Measurements from ENCODE around the gene PLXNC1.

The PLXNC1 gene

DNA sequence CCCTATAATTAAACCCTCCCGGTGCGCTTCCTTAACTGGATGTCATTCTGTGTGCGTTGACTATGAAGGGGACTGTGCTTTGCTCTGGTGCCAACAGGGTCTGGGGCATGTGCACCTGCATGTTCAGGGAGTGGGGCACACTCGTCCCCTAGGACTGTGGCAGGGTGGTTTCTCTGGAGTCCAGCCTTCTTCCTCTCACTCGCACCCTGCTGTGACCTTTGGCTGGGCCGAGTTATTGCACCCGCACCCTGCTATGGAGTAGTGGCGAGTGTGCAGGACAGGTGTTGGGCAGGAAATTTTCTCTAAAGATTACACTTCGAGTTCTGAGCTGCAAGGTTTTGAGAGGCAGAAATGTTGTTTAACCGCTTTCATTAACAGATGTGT is 138.9 kb downstream of the PLXNC1 start:
- TF ChIP-seq, protein P1, sequence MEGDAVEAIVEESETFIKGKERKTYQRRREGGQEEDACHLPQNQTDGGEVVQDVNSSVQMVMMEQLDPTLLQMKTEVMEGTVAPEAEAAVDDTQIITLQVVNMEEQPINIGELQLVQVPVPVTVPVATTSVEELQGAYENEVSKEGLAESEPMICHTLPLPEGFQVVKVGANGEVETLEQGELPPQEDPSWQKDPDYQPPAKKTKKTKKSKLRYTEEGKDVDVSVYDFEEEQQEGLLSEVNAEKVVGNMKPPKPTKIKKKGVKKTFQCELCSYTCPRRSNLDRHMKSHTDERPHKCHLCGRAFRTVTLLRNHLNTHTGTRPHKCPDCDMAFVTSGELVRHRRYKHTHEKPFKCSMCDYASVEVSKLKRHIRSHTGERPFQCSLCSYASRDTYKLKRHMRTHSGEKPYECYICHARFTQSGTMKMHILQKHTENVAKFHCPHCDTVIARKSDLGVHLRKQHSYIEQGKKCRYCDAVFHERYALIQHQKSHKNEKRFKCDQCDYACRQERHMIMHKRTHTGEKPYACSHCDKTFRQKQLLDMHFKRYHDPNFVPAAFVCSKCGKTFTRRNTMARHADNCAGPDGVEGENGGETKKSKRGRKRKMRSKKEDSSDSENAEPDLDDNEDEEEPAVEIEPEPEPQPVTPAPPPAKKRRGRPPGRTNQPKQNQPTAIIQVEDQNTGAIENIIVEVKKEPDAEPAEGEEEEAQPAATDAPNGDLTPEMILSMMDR (conservative IDR thresholded peaks at IDR 0.05), result no peak
- no peak for TF ChIP-seq ZFX (IDR thresholded peaks at IDR 0.05)
- H3K27ac ChIP-seq, result no peak overlapping the region

DNA sequence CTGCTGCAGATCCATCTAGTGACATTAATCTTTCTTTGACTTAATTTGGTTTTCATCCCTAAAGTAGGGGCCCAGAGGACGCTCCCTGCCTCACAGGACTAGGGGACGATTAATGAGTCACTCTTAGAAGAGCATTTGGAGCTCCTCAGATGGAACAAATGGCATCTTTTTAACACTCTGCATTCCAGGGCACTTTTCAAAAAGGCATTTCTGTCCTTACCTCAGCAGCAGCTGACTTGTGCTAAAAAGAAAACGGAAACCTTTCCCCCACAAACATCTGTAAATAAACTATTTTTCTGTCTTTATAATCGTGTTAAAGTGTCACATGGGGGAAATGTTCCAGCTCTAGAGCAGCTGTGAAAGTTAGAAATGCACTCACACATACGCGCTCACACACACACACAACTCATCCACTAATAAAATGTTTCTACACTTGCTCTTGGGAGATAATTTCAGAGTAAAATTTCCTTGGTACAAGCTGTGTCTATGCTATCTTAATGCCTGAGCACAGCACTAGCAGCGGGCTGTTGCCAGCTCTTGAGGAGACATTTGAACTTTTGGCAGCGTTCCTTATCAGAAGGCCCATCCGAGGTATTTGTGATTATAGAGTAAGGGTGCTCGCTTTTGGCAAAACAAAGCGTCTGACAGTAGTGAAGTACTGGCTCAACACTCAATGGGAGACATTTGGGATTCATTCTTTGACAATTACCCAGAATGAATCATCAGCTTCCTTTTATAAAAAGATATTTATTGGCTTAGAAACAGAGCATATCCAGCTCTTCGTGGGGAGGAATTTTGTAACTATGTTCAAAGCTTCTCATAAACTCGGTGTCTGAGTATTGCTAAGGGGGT is 141.3 kb downstream of the PLXNC1 start:
- no peak for TF ChIP-seq ZFX (IDR thresholded peaks at IDR 0.05)
- TF ChIP-seq, protein P1 (conservative IDR thresholded peaks at IDR 0.05), result no peak
- no peak overlapping the region for H3K27ac ChIP-seq

DNA sequence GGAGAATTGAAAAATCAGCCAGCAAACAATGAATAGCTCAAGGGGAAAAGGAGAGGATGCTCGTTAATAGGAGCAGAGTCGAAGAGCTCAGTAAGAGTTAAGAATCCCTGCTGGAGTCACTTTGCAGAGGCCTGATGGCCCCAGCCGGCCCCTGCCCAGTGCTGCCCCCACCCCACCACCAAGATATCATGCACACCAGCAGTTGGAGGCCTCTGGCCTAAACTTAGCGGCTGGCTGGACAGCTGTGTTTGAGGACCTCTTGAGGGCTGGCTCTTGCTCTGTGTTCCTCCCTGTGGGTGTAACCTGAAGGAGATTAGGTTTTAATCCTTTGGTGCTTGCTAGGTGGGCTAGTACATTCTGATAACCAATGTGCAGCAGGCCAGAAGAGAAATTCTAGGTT is 142.0 kb downstream of the PLXNC1 start:
- no peak overlapping the region for H3K27ac ChIP-seq
- TF ChIP-seq, protein P1 (conservative IDR thresholded peaks at IDR 0.05), result no peak
- no peak for TF ChIP-seq ZFX (IDR thresholded peaks at IDR 0.05)

DNA sequence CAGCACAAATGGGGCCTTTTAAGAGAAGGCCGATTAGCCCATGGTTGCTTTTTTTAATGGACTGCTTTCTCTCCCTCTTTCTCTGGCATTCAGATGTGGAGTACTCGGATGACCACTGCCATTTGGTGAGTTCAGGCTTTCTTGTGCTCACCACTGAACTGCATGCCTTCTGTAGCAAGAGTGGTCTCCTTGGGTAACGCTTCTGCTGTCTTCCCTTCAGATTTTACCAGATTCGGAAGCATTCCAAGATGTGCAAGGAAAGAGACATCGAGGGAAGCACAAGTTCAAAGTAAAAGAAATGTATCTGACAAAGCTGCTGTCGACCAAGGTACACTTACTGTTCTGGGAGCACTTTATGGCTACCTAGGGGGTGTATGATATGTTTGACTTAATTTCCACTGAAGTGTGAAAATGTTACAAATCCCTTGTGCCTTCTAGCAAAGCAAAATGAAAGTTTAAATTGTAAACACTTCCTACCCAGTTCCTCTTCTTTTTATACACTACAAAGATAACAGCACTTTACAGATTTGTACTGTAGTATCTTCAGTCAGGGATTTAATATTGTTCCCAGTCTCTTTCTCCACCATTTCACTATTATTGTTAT is 148.8 kb downstream of the PLXNC1 start:
- no peak for TF ChIP-seq ZFX (IDR thresholded peaks at IDR 0.05)
- TF ChIP-seq, protein P1 (conservative IDR thresholded peaks at IDR 0.05), result no peak
- H3K27ac ChIP-seq, result peak overlapping the region; percentile 44; the same call in 1 of the 2 replicates

DNA sequence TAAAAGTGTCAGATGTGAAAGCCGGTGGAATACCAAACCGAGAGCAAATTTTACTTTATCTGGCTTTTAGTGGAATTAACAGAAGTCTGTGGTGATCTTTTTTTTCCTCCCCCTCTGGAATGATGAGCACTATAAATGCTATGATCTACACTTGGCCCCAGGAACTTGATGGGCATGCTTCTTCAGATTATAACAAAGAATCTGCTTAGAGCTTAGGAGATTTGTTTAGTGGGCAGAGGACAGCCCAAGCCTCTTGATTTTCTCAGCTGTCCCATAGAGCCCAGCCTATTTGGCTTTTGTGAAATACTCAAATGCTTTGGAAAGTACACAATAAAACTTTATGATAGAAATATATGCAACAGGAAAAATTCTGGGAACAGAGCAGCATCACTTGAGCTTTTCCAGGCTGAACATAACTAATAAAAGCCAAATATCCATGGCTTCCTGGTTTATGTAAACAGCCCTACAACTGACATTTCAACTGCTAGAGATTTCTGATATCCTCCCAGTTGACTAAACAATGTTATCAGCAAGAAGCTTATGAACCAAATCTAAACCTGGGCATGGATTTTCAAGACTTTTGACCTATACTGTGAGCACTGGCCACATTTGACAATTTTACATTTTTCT is 149.6 kb downstream of the PLXNC1 start:
- TF ChIP-seq, protein P1 (conservative IDR thresholded peaks at IDR 0.05), result no peak
- TF ChIP-seq ZFX (IDR thresholded peaks at IDR 0.05), result no peak
- H3K27ac ChIP-seq, result no peak overlapping the region; the same call in 1 of the 2 replicates

DNA sequence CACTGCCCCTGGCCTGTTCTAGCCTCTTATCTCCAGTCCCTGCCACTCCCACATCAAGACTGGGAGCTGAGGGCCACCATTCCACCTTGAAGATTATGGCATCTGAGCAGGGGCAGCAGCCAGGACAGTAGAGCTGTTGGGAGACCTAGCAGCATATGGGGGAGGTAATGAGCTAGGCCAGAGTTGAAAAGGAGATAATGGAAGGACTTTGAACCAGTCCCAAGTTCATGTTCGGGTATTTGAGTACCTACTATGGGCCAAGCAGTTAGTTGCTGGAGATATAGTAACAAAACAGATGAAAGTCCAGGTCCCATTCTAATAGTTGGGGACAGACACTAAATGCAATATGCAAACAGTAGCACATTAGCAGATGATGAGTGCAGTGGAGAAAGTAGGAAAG is 151.5 kb downstream of the PLXNC1 start:
- H3K27ac ChIP-seq, result peak overlapping the region; percentile 52
- TF ChIP-seq ZFX (IDR thresholded peaks at IDR 0.05), result no peak
- TF ChIP-seq, protein P1 (conservative IDR thresholded peaks at IDR 0.05), result no peak

DNA sequence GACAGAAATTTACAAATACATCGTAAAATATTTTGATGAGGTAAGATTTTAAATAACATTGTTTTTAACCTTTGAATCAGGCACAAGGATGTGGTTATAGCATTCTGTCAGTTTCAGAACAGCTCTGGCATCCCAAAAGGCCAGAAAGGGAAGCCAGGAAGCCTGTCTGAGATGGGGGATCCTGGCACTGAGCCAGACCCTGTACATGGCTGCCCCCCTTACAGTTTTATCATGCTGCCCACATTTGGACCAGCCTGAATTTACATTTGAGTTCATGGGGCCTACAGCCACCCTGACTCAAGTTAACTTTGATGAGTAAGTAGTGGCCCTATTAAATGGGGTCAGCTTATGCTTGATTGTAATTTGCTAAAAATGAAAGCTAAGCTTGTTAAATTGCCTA is 155.6 kb downstream of the PLXNC1 start:
- no peak for TF ChIP-seq ZFX (IDR thresholded peaks at IDR 0.05)
- TF ChIP-seq, protein P1 (conservative IDR thresholded peaks at IDR 0.05), result no peak
- H3K27ac ChIP-seq, result no peak overlapping the region
